ENCODE measurements around the gene CCDC149. TPM values are rescaled to one million over a fixed set of nuclear protein-coding genes. Genes with fewer than 3 reads are reported as not detected.
"Not testable (repeated sequence)": the region's sequence is repeated elsewhere in the genome, so short reads cannot be mapped to it uniquely, and the experiment has no call there.

CCDC149 gene
- total RNA-seq, 1 donor, result 2.5 TPM

- Histone ChIP-seq H3K4me3 (ENCODE audit: low read length) (no peak overlapping the region), H3K4me1 (ENCODE audit: insufficient read depth, low read length) (peaks cover 32% of the 10 kb centered on the region), H3K27me3 (ENCODE audit: insufficient read depth, low read length) (no peaks in the 10 kb centered on the region), H3K9me3 (ENCODE audit: low read depth, low read length) (no peaks in the 10 kb centered on the region)
Observed at GRCh38 chr4:24924309-24924781, 11.5 kb upstream of the CCDC149 start.

GRCh38 chr4:24923550-24923949 lies 10.7 kb upstream of the CCDC149 start:
- no peaks in the 10 kb centered on the region for H3K9me3 ChIP-seq (ENCODE audit: low read depth, low read length)
- H3K4me1 ChIP-seq (ENCODE audit: insufficient read depth, low read length), result peaks cover 24% of the 10 kb centered on the region

GRCh38 chr4:24923002-24923401 lies 10.2 kb upstream of the CCDC149 start:
- no peaks in the 10 kb centered on the region for H3K9me3 ChIP-seq (ENCODE audit: low read depth, low read length)
- H3K4me1 ChIP-seq (ENCODE audit: insufficient read depth, low read length), result peaks cover 19% of the 10 kb centered on the region
- H3K27me3 ChIP-seq (ENCODE audit: insufficient read depth, low read length), result no peaks in the 10 kb centered on the region
- no peak overlapping the region for H3K4me3 ChIP-seq (ENCODE audit: low read length)

More at GRCh38 chr4:24923550-24923949, 10.7 kb upstream of the CCDC149 start:
- Histone ChIP-seq H3K27me3 (ENCODE audit: insufficient read depth, low read length) (no peaks in the 10 kb centered on the region), H3K4me3 (ENCODE audit: low read length) (no peak overlapping the region)

GRCh38 chr4:24922416-24922815 lies 9.6 kb upstream of the CCDC149 start:
- no peaks in the 10 kb centered on the region for H3K9me3 ChIP-seq (ENCODE audit: low read depth, low read length)
- H3K27me3 ChIP-seq (ENCODE audit: insufficient read depth, low read length), result no peaks in the 10 kb centered on the region
- no peak overlapping the region for H3K4me3 ChIP-seq (ENCODE audit: low read length)
- peaks cover 14% of the 10 kb centered on the region for H3K4me1 ChIP-seq (ENCODE audit: insufficient read depth, low read length)

GRCh38 chr4:24921491-24921890 lies 8.6 kb upstream of the CCDC149 start:
- Histone ChIP-seq H3K9me3 (ENCODE audit: low read depth, low read length) (no peaks in the 10 kb centered on the region), H3K4me1 (ENCODE audit: insufficient read depth, low read length) (peaks cover 4% of the 10 kb centered on the region), H3K27me3 (ENCODE audit: insufficient read depth, low read length) (no peaks in the 10 kb centered on the region)

GRCh38 chr4:24920008-24920407 lies 7.2 kb upstream of the CCDC149 start:
- no peaks in the 10 kb centered on the region for H3K9me3 ChIP-seq (ENCODE audit: low read depth, low read length)
- H3K4me3 ChIP-seq (ENCODE audit: low read length), result no peak overlapping the region
- no peaks in the 10 kb centered on the region for H3K27me3 ChIP-seq (ENCODE audit: insufficient read depth, low read length)
- H3K4me1 ChIP-seq (ENCODE audit: insufficient read depth, low read length), result no peaks in the 10 kb centered on the region

More at GRCh38 chr4:24921491-24921890, 8.6 kb upstream of the CCDC149 start:
- no peak overlapping the region for H3K4me3 ChIP-seq (ENCODE audit: low read length)

DNA sequence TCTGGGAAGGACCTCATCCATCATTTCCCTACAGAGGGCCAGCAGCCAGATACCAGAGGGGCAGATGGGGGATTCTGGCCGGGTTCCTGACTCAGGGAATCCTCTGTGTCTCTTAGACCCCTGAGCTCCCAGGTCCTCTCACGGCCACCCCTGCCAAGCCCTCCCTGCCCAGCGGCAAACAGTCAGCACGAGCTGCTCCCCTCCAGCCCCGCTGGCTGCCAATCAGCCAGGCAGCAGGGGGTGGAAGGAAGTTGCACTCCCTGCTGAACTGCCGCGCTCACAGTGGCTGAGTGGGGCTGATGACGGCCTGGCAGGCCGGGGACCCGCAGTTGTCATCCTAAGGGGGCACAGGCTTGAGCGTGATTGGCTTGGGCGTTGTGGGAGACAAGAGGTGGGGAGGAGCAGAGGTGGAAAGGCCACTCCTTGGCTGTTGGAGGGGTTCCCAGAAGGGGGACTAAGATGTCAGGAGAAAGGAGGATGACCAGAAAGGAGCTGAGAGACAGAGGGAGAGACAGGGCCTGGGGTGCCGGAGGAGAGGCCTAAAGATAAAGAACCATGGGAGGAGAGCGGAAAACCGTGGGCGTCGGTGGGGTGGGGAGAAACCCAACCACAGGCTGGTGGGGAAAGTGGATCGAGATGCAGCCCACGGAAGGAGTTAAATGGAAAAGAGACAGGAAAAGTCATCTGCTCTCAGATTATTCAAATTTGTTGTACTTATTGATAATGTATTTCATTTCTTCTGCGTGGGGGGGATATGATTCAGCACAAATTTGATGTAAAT lies 4.4 kb upstream of the CCDC149 start:
- H3K27me3 ChIP-seq (ENCODE audit: insufficient read depth, low read length), result peaks cover 4% of the 10 kb centered on the region
- H3K9me3 ChIP-seq (ENCODE audit: low read depth, low read length), result no peaks in the 10 kb centered on the region
- H3K4me3 ChIP-seq (ENCODE audit: low read length), result no peak overlapping the region
- peaks cover under 1% of the 10 kb centered on the region for H3K4me1 ChIP-seq (ENCODE audit: insufficient read depth, low read length)

DNA sequence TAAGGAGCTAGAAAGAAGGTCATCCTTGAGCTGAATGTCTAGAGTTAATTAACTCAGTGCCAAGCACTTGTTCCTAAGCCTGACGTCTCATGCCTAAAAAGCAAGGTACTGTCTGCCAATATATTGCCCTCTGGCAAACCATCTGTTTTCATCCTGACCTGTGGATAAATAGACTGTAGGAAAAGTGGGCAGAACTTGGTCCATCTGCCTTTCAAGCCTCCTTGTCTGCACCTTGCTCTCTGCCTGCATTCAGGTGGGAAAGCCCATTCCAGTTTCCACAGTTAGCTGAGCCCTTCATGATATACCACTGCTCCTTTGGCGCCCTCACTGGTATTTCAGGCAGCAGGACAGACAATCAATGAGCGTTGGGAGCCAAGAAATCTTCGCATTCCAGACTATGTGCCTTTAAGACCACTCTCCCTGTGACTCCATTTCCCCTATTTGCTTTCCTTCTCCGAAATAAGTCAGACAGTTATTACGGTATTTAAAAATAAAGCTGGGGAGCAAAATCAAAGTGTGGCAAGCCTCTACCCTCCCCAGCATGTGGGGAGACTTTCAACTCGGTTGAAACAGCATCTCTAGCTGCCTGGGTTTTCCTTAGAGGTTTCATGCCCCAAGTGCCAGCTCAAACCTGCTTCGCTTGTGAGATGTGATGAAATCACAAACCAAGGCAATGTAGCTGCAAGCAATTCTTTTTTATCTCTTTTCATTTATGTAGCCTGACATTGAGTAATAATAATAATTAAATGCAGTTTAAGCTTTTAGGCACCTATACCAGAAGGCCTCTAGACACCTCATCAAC lies 2.5 kb upstream of the CCDC149 start:
- peaks cover 9% of the 10 kb centered on the region for H3K4me1 ChIP-seq (ENCODE audit: insufficient read depth, low read length)
- H3K27me3 ChIP-seq (ENCODE audit: insufficient read depth, low read length), result peaks cover 7% of the 10 kb centered on the region
- no peaks in the 10 kb centered on the region for H3K9me3 ChIP-seq (ENCODE audit: low read depth, low read length)
- H3K4me3 ChIP-seq (ENCODE audit: low read length), result no peak overlapping the region

DNA sequence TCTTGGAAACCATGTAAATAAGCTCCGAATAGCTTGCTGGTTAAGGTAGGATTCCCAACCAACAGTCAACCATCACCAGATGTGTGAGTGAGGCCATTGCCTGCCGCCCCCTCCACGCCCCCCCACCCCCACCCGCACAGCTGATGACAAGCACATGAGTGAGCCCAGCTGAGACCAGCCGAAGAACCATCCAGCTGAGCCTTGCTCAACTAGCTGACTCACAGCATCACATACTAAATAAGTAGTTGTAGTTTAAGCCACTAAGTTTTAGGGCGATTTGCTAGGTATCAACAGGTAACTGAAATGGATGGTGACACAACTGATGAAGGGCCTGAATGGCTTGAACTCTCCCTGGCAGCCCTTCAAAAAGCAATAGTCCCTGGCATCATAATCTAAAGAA lies 1.6 kb upstream of the CCDC149 start:
- no peaks in the 10 kb centered on the region for H3K9me3 ChIP-seq (ENCODE audit: low read depth, low read length)
- H3K4me3 ChIP-seq (ENCODE audit: low read length), result no peak overlapping the region
- H3K4me1 ChIP-seq (ENCODE audit: insufficient read depth, low read length), result peaks cover 9% of the 10 kb centered on the region

DNA sequence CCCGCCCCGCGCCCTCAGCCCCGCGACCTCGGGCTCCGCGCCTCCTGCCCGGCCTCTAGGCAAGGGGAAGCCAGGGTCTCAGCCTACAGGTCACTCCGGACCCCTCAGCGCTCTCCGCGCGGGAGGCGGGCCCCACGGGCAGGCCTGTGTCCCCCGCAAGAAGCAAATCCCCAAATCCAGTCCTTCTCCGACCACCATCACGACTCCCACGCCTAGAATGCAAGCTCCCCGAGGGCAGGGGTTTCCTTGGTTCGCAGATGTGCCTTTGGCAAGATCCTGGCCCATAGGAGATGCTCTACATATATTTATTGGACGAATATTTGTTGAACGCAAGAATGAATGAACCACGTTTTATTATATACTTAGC lies 260 bp upstream of the CCDC149 start:
- H3K27me3 ChIP-seq (ENCODE audit: insufficient read depth, low read length), result peaks cover 7% of the 10 kb centered on the region
- H3K4me3 ChIP-seq (ENCODE audit: low read length), result peak overlapping the region; percentile 42
- H3K9me3 ChIP-seq (ENCODE audit: low read depth, low read length), result no peaks in the 10 kb centered on the region
- peaks cover 9% of the 10 kb centered on the region for H3K4me1 ChIP-seq (ENCODE audit: insufficient read depth, low read length)

More for the DNA sequence above, 1.6 kb upstream of the CCDC149 start:
- peaks cover 7% of the 10 kb centered on the region for H3K27me3 ChIP-seq (ENCODE audit: insufficient read depth, low read length)

GRCh38 chr4:24910499-24910898 lies 2.3 kb downstream of the CCDC149 start:
- no peaks in the 10 kb centered on the region for H3K9me3 ChIP-seq (ENCODE audit: low read depth, low read length)
- H3K4me3 ChIP-seq (ENCODE audit: low read length), result no peak overlapping the region
- H3K4me1 ChIP-seq (ENCODE audit: insufficient read depth, low read length), result peaks cover 9% of the 10 kb centered on the region
- H3K27me3 ChIP-seq (ENCODE audit: insufficient read depth, low read length), result peaks cover 7% of the 10 kb centered on the region

DNA sequence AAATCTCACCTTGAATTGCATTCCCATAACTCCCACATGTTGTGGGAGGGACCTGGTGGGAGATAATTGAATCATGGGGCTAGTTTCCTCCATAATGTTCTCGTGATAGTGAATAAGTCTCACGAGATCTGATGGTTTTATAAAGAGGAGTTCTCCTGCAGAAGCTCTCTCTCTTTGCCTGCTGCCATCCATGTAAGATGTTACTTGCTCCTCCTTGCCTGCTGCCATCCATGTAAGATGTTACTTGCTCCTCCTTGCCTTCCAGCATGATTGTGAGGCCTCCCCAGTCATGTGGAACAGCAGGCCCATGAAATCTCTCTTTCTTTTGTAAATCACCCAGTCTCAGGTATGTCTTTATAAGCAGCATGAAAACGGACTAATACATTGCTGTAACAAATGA lies 3.2 kb downstream of the CCDC149 start:
- not testable (repeated sequence) for H3K4me1 ChIP-seq (ENCODE audit: insufficient read depth, low read length); H3K27me3 ChIP-seq (ENCODE audit: insufficient read depth, low read length); H3K4me3 ChIP-seq (ENCODE audit: low read length); H3K9me3 ChIP-seq (ENCODE audit: low read depth, low read length)

GRCh38 chr4:24897639-24898038 lies 15.2 kb downstream of the CCDC149 start:
- no peaks in the 10 kb centered on the region for H3K27me3 ChIP-seq (ENCODE audit: insufficient read depth, low read length)
- no peaks in the 10 kb centered on the region for H3K4me1 ChIP-seq (ENCODE audit: insufficient read depth, low read length)
- H3K4me3 ChIP-seq (ENCODE audit: low read length), result no peak overlapping the region
- no peaks in the 10 kb centered on the region for H3K9me3 ChIP-seq (ENCODE audit: low read depth, low read length)

DNA sequence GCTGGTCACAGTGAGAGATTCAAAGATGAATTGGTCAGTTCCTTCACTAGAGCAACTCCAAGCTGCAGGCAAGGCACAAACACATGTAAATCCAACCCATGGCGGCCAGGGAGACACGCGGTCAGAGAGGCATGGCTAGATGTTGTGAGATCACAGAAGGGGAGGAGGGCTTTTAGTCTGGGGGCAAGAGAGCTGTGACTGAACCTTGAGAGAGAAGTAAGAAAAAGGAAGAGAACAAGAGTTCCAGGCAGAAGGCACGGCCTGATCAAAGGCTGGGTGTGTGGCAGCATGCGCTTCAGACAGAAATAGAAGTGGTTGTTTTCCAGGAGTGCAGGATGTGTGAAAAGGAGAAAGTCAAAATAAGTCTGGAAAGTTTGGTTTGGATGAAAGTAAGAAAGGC lies 15.9 kb downstream of the CCDC149 start:
- Histone ChIP-seq H3K9me3 (ENCODE audit: low read depth, low read length) (no peaks in the 10 kb centered on the region), H3K27me3 (ENCODE audit: insufficient read depth, low read length) (no peaks in the 10 kb centered on the region), H3K4me3 (ENCODE audit: low read length) (no peak overlapping the region), H3K4me1 (ENCODE audit: insufficient read depth, low read length) (no peaks in the 10 kb centered on the region)

DNA sequence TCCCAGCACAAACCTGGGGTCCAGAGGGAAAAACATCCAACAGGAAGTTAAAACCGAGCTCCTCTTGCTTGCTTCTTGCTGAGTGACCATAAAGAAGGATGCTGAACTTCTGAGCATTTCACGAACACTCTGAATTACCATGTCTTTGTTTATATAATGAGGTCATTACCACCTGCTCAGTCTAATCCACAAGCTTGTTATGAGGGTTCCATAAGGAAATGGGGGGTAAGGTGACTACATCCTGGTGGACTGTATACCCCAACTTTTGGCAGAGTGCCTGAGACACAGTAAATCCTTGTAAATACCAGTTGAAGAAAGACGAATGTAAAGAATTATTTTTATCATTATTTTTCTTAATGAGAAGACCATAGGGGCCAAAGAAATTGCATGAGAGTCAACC lies 16.8 kb downstream of the CCDC149 start:
- H3K27me3 ChIP-seq (ENCODE audit: insufficient read depth, low read length), result no peaks in the 10 kb centered on the region
- H3K9me3 ChIP-seq (ENCODE audit: low read depth, low read length), result no peaks in the 10 kb centered on the region
- no peaks in the 10 kb centered on the region for H3K4me1 ChIP-seq (ENCODE audit: insufficient read depth, low read length)
- H3K4me3 ChIP-seq (ENCODE audit: low read length), result no peak overlapping the region

Data from mononuclear cell (primary cell).